K562 (cell line): ENCODE data around the gene RRAD. TPM values are rescaled to one million over a fixed set of nuclear protein-coding genes. Genes with fewer than 3 reads are reported as not detected.

Source experiments
- CBX3 ChIP-seq, 2 experiments: IDR thresholded peaks; 1 replicate in 1 of 2; 2 replicates in 1 of 2; pipeline ENCODE4 v1.6.1; 2012; ENCODE audit warnings: inconsistent platforms in 2 of 2, low read length in 2 of 2, borderline replicate concordance in 1 of 2, control low read depth in 1 of 2
- MECOM ChIP-seq: fragments of 250-450 bp; sonication (Bioruptor Pico); IDR thresholded peaks from 2 replicates; pipeline ENCODE4 v1.8.0; 2022; ENCODE audit warnings: inconsistent platforms
- PHF21A ChIP-seq: fragments of 450-650 bp; IDR thresholded peaks from 2 replicates; pipeline ENCODE4 v1.6.1; 2017; ENCODE audit warnings: low read depth, borderline replicate concordance
- polyA plus RNA-seq, 8 experiments: library from polyadenylated mRNA; depleted of rRNA in 4 of 8; stranded (reverse) in 5 of 8; unstranded in 3 of 8; fragments of >200 nt; fragmentation: Nextera tagmentation in 2 of 8; fragmentation: Illumina TruSeq in 1 of 8; extraction: Ambion mirVana in 2 of 8; extraction: Trizol in 1 of 8; gene quantifications; 2 replicates each; pipeline versions ENCODE4 v1.2.1 to v1.2.3, GENCODE V29; 2011 to 2014; ENCODE audit warnings: inconsistent platforms in 1 of 8, missing spikeins in 1 of 8
- total RNA-seq, 7 experiments: library from RNA; depleted of rRNA in 6 of 7; stranded (reverse); fragments of >200 nt in 6 of 7; fragmentation: Illumina TruSeq in 2 of 7; extraction: Trizol in 2 of 7; gene quantifications; 2 replicates each; pipeline versions ENCODE4 v1.2.1 to v1.2.3, GENCODE V29; 2011 to 2021; ENCODE audit warnings: low replicate concordance in 1 of 7
- TF ChIP-seq, protein P1 (sequence below): sonication (generic); formaldehyde crosslinking; IDR thresholded peaks from 2 replicates; pipeline ENCODE4 v1.5.0; 2020; ENCODE audit warnings: missing genetic modification reagents
- TF ChIP-seq, protein P2 (sequence below), 2 experiments: fragments of 450-650 bp in 1 of 2; IDR thresholded peaks; 2 replicates each; pipeline ENCODE4 v1.6.1; 2011 to 2017; ENCODE audit warnings: low read depth in 2 of 2, antibody characterized with exemption in 1 of 2, borderline replicate concordance in 1 of 2, low read length in 1 of 2, mild to moderate bottlenecking in 1 of 2, mixed read lengths in 1 of 2; ENCODE audit not compliant: control insufficient read depth in 1 of 2
- TF ChIP-seq, protein P3 (sequence below), 2 experiments: fragments of 450-650 bp; IDR thresholded peaks; 2 replicates each; pipeline ENCODE4 v1.6.1; 2018; ENCODE audit warnings: mild to moderate bottlenecking in 2 of 2, low read depth in 1 of 2; ENCODE audit not compliant: partially characterized antibody in 2 of 2
- TF ChIP-seq, protein P4 (sequence below): sonication (generic); formaldehyde crosslinking; IDR thresholded peaks from 2 replicates; pipeline ENCODE4 v1.4.0; 2020; ENCODE audit warnings: mild to moderate bottlenecking, missing genetic modification reagents
- TF ChIP-seq, protein P5 (sequence below): sonication (generic); formaldehyde crosslinking; IDR thresholded peaks from 2 replicates; pipeline ENCODE4 v1.8.0; 2023; ENCODE audit warnings: mild to moderate bottlenecking, missing genetic modification reagents
- TF ChIP-seq, protein P6 (sequence below), 2 experiments: fragments of 250-450 bp in 1 of 2; fragments of 450-650 bp in 1 of 2; sonication (Bioruptor Pico) in 1 of 2; IDR thresholded peaks; 2 replicates each; pipeline versions ENCODE4 v1.6.1 to v1.8.0; 2016 to 2021; ENCODE audit warnings: mild to moderate bottlenecking in 2 of 2, moderate library complexity in 2 of 2, missing compliant biosample characterization in 1 of 2, missing genetic modification characterization in 1 of 2
- TF ChIP-seq, protein P7 (sequence below): fragments of 250-450 bp; sonication (Bioruptor Pico); IDR thresholded peaks from 2 replicates; pipeline ENCODE4 v1.8.0; 2022; ENCODE audit warnings: inconsistent platforms

The RRAD gene
- total and polyA plus RNA-seq, 9 of the 15 experiments (the other 6 are each of a cell fraction or from before 2014, with no cell fraction given) = 0.09 to 0.20 (median 0.13) TPM; not detected in 5

DNA sequence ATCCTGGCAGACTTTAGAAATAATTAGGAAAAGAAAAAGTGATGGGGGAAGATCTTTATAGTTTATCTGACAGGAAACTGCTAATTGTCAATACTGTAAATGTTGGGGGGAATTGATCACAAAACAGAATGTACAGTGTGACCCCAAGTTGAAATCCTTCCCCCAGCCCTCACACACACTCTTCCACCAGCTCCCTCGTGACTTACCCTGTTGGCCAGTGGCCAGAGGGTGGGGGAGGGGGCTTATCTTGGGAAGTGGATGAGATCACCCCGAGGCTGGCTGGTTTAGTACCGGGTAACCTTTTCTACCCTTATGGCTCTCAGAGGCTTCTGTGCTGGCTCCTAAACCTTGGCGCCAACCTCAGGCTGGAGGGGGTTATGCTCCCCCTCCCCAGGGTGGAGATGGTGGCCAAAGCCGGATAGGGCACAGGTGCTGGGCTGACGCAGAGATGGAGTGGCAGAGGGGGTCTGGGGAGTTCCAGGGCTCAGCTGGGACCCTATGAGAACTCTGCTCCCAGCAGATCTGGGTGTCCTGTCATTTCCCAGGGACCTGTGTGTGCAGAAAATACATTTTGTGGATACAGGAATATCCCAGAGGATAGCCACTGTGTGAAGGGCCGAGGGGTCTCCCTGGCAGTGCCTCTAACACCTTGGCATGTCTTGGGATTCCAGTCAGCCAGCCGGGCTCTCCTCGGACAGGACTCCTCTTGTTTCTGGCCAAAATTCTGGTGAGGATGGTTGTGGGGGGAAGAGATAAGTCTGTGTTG is 25.2 kb downstream of the RRAD start (continued):
- TF ChIP-seq, protein P1, sequence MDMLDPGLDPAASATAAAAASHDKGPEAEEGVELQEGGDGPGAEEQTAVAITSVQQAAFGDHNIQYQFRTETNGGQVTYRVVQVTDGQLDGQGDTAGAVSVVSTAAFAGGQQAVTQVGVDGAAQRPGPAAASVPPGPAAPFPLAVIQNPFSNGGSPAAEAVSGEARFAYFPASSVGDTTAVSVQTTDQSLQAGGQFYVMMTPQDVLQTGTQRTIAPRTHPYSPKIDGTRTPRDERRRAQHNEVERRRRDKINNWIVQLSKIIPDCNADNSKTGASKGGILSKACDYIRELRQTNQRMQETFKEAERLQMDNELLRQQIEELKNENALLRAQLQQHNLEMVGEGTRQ (CRISPR knock-in tag) = peak; percentile 77
- TF ChIP-seq, protein P2, sequence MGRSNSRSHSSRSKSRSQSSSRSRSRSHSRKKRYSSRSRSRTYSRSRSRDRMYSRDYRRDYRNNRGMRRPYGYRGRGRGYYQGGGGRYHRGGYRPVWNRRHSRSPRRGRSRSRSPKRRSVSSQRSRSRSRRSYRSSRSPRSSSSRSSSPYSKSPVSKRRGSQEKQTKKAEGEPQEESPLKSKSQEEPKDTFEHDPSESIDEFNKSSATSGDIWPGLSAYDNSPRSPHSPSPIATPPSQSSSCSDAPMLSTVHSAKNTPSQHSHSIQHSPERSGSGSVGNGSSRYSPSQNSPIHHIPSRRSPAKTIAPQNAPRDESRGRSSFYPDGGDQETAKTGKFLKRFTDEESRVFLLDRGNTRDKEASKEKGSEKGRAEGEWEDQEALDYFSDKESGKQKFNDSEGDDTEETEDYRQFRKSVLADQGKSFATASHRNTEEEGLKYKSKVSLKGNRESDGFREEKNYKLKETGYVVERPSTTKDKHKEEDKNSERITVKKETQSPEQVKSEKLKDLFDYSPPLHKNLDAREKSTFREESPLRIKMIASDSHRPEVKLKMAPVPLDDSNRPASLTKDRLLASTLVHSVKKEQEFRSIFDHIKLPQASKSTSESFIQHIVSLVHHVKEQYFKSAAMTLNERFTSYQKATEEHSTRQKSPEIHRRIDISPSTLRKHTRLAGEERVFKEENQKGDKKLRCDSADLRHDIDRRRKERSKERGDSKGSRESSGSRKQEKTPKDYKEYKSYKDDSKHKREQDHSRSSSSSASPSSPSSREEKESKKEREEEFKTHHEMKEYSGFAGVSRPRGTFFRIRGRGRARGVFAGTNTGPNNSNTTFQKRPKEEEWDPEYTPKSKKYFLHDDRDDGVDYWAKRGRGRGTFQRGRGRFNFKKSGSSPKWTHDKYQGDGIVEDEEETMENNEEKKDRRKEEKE (IDR thresholded peaks at IDR 0.05; ENCODE audit: borderline replicate concordance in 1 of 2, control insufficient read depth in 1 of 2, low read depth in 2 of 2, low read length in 1 of 2) = no peak
- TF ChIP-seq, protein P3, sequence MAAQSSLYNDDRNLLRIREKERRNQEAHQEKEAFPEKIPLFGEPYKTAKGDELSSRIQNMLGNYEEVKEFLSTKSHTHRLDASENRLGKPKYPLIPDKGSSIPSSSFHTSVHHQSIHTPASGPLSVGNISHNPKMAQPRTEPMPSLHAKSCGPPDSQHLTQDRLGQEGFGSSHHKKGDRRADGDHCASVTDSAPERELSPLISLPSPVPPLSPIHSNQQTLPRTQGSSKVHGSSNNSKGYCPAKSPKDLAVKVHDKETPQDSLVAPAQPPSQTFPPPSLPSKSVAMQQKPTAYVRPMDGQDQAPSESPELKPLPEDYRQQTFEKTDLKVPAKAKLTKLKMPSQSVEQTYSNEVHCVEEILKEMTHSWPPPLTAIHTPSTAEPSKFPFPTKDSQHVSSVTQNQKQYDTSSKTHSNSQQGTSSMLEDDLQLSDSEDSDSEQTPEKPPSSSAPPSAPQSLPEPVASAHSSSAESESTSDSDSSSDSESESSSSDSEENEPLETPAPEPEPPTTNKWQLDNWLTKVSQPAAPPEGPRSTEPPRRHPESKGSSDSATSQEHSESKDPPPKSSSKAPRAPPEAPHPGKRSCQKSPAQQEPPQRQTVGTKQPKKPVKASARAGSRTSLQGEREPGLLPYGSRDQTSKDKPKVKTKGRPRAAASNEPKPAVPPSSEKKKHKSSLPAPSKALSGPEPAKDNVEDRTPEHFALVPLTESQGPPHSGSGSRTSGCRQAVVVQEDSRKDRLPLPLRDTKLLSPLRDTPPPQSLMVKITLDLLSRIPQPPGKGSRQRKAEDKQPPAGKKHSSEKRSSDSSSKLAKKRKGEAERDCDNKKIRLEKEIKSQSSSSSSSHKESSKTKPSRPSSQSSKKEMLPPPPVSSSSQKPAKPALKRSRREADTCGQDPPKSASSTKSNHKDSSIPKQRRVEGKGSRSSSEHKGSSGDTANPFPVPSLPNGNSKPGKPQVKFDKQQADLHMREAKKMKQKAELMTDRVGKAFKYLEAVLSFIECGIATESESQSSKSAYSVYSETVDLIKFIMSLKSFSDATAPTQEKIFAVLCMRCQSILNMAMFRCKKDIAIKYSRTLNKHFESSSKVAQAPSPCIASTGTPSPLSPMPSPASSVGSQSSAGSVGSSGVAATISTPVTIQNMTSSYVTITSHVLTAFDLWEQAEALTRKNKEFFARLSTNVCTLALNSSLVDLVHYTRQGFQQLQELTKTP (IDR thresholded peaks at IDR 0.05; ENCODE audit: low read depth in 1 of 2, partially characterized antibody in 2 of 2) = peak; percentile 64 to 77
- TF ChIP-seq PHF21A (no peak), CBX3 (IDR thresholded peaks at IDR 0.05; ENCODE audit: borderline replicate concordance in 1 of 2, low read length in 2 of 2) (peak in 1 of 2 experiments; percentile 88; a peak in 2 of 3 replicates), MECOM (CRISPR knock-in tag) (no peak)
- TF ChIP-seq, protein P4, sequence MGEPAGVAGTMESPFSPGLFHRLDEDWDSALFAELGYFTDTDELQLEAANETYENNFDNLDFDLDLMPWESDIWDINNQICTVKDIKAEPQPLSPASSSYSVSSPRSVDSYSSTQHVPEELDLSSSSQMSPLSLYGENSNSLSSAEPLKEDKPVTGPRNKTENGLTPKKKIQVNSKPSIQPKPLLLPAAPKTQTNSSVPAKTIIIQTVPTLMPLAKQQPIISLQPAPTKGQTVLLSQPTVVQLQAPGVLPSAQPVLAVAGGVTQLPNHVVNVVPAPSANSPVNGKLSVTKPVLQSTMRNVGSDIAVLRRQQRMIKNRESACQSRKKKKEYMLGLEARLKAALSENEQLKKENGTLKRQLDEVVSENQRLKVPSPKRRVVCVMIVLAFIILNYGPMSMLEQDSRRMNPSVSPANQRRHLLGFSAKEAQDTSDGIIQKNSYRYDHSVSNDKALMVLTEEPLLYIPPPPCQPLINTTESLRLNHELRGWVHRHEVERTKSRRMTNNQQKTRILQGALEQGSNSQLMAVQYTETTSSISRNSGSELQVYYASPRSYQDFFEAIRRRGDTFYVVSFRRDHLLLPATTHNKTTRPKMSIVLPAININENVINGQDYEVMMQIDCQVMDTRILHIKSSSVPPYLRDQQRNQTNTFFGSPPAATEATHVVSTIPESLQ (CRISPR knock-in tag) = no peak
- TF ChIP-seq, protein P5, sequence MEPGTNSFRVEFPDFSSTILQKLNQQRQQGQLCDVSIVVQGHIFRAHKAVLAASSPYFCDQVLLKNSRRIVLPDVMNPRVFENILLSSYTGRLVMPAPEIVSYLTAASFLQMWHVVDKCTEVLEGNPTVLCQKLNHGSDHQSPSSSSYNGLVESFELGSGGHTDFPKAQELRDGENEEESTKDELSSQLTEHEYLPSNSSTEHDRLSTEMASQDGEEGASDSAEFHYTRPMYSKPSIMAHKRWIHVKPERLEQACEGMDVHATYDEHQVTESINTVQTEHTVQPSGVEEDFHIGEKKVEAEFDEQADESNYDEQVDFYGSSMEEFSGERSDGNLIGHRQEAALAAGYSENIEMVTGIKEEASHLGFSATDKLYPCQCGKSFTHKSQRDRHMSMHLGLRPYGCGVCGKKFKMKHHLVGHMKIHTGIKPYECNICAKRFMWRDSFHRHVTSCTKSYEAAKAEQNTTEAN = no peak
- TF ChIP-seq, protein P6, sequence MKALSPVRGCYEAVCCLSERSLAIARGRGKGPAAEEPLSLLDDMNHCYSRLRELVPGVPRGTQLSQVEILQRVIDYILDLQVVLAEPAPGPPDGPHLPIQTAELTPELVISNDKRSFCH (CRISPR knock-in tag; IDR thresholded peaks at IDR 0.05) = no peak
- TF ChIP-seq, protein P6 (tag; IDR thresholded peaks at IDR 0.05) = peak; percentile 86
- TF ChIP-seq, protein P7, sequence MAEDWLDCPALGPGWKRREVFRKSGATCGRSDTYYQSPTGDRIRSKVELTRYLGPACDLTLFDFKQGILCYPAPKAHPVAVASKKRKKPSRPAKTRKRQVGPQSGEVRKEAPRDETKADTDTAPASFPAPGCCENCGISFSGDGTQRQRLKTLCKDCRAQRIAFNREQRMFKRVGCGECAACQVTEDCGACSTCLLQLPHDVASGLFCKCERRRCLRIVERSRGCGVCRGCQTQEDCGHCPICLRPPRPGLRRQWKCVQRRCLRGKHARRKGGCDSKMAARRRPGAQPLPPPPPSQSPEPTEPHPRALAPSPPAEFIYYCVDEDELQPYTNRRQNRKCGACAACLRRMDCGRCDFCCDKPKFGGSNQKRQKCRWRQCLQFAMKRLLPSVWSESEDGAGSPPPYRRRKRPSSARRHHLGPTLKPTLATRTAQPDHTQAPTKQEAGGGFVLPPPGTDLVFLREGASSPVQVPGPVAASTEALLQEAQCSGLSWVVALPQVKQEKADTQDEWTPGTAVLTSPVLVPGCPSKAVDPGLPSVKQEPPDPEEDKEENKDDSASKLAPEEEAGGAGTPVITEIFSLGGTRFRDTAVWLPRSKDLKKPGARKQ = no peak
